ENCODE results near the gene MUC4. TPM values are rescaled to one million over a fixed set of nuclear protein-coding genes. Genes with fewer than 3 reads are reported as not detected.
"Not testable (repeated sequence)": the region's sequence is repeated elsewhere in the genome, so short reads cannot be mapped to it uniquely, and the experiment has no call there.

The MUC4 gene
- total RNA-seq, 1 donor from 2014 or later, result 1.7 TPM

- DNase-seq (ENCODE audit: low spot score), result no peak
These were observed 24.1 kb upstream of the MUC4 start for GRCh38 chr3:195835791-195836190.

GRCh38 chr3:195834675-195835583 lies 23.2 kb upstream of the MUC4 start:
- DNase-seq (ENCODE audit: low spot score), result no peak

GRCh38 chr3:195829897-195830254 lies 18.1 kb upstream of the MUC4 start:
- DNase-seq (ENCODE audit: low spot score), result no peak

GRCh38 chr3:195828762-195829161 lies 17.0 kb upstream of the MUC4 start:
- no peak for DNase-seq (ENCODE audit: low spot score)

- no peak for DNase-seq (ENCODE audit: low spot score)
These were observed 14.4 kb upstream of the MUC4 start for GRCh38 chr3:195825857-195826804.

GRCh38 chr3:195825191-195825588 lies 13.5 kb upstream of the MUC4 start:
- DNase-seq (ENCODE audit: low spot score), result no peak

GRCh38 chr3:195824425-195825190 lies 12.9 kb upstream of the MUC4 start:
- DNase-seq (ENCODE audit: low spot score), result not testable (repeated sequence)

- no peak for DNase-seq (ENCODE audit: low spot score)
These were observed 12.3 kb upstream of the MUC4 start for GRCh38 chr3:195823999-195824398.

GRCh38 chr3:195823280-195823679 lies 11.6 kb upstream of the MUC4 start:
- DNase-seq (ENCODE audit: low spot score), result no peak

GRCh38 chr3:195822131-195822696 lies 10.5 kb upstream of the MUC4 start:
- no peak for DNase-seq (ENCODE audit: low spot score)

GRCh38 chr3:195821403-195822130 lies 9.8 kb upstream of the MUC4 start:
- no peak for DNase-seq (ENCODE audit: low spot score)

- no peak for DNase-seq (ENCODE audit: low spot score)
These were observed 9.2 kb upstream of the MUC4 start for GRCh38 chr3:195820901-195821300.

- no peak for DNase-seq (ENCODE audit: low spot score)
These were observed 8.5 kb upstream of the MUC4 start for GRCh38 chr3:195820186-195820585.

- no peak for DNase-seq (ENCODE audit: low spot score)
These were observed 6.6 kb upstream of the MUC4 start for GRCh38 chr3:195818301-195818700.

- no peak for DNase-seq (ENCODE audit: low spot score)
These were observed 5.9 kb upstream of the MUC4 start for GRCh38 chr3:195817578-195818135.

GRCh38 chr3:195816276-195816913 lies 4.7 kb upstream of the MUC4 start:
- not testable (repeated sequence) for DNase-seq (ENCODE audit: low spot score)

GRCh38 chr3:195815169-195815771 lies 3.5 kb upstream of the MUC4 start:
- no peak for DNase-seq (ENCODE audit: low spot score)

- DNase-seq (ENCODE audit: low spot score), result no peak
These were observed 2.3 kb upstream of the MUC4 start for GRCh38 chr3:195813916-195814640.

- no peak for DNase-seq (ENCODE audit: low spot score)
These were observed 637 bp upstream of the MUC4 start for GRCh38 chr3:195812366-195812765.
